D721Med (cell line): Measurements from ENCODE around the gene C2orf49.

ENCODE experiments used
- DNase-seq: peaks from one replicate; pipeline ENCODE4 v3.0.0; 2011; ENCODE audit warnings: low spot score; ENCODE audit not compliant: insufficient read length
- FAIRE-seq: peaks from 2 replicates; lab custom pipeline; 2011; peaks lifted over from hg19 to GRCh38; lab: Jason Lieb, UNC
- CTCF ChIP-seq: IDR thresholded peaks from 2 replicates; pipeline ENCODE4 v1.5.1; 2012; ENCODE audit warnings: mild to moderate bottlenecking, control low read depth; ENCODE audit not compliant: insufficient read depth; ENCODE audit errors: missing control alignments

Gene C2orf49

GRCh38 chr2:105307550-105307949 is 29.8 kb upstream of the C2orf49 start:
- no peak for TF ChIP-seq CTCF
- FAIRE-seq, result no peak
- no peak for DNase-seq

GRCh38 chr2:105307962-105308361 is 29.4 kb upstream of the C2orf49 start:
- DNase-seq (no peak), FAIRE-seq (no peak)
- TF ChIP-seq CTCF, result no peak

- no peak for DNase-seq
- FAIRE-seq, result no peak
- no peak for TF ChIP-seq CTCF
These were observed 28.8 kb upstream of the C2orf49 start for GRCh38 chr2:105308382-105309146.

GRCh38 chr2:105309147-105309545 is 28.2 kb upstream of the C2orf49 start:
- FAIRE-seq, result no peak
- no peak for TF ChIP-seq CTCF

GRCh38 chr2:105313877-105314276 is 23.5 kb upstream of the C2orf49 start:
- no peak for FAIRE-seq
- TF ChIP-seq CTCF, result no peak
- no peak for DNase-seq

More at GRCh38 chr2:105309147-105309545, 28.2 kb upstream of the C2orf49 start:
- DNase-seq, result no peak

- DNase-seq (no peak), FAIRE-seq (no peak)
- no peak for TF ChIP-seq CTCF
These were observed 22.0 kb upstream of the C2orf49 start for GRCh38 chr2:105315314-105315713.

- FAIRE-seq (no peak), DNase-seq (no peak)
- no peak for TF ChIP-seq CTCF
These were observed 19.4 kb upstream of the C2orf49 start for GRCh38 chr2:105317937-105318336.
